Tibial nerve (tissue), 4 donors: ENCODE data around the gene SLC7A10. TPM values are rescaled to one million over a fixed set of nuclear protein-coding genes. Genes with fewer than 3 reads are reported as not detected.

Experiments
- DNase-seq, 2 donors: peaks; one replicate each; pipeline ENCODE4 v3.0.0-alpha.2; 2019; ENCODE audit warnings: low spot score in 2 of 2
- H3K27ac ChIP-seq, 4 donors: fragments of 200-600 bp; sonication (generic) in 3 of 4; one replicate each; pipeline ENCODE4 v1.5.1; 2017 to 2019; ENCODE audit warnings: mild to moderate bottlenecking in 1 of 4
- H3K27me3 ChIP-seq, 2 donors: fragments of 200-600 bp; sonication (generic) in 1 of 2; one replicate each; pipeline versions ENCODE4 v1.5.1 to v1.6.0; 2017 to 2019
- H3K36me3 ChIP-seq, 3 donors: fragments of 200-600 bp; sonication (generic); one replicate each; pipeline ENCODE4 v1.5.1; 2018 to 2019
- H3K4me1 ChIP-seq, 4 donors: fragments of 200-600 bp; sonication (generic) in 3 of 4; one replicate each; pipeline ENCODE4 v1.5.1; 2017 to 2019
- H3K4me3 ChIP-seq, 4 donors: fragments of 200-600 bp; sonication (generic) in 3 of 4; one replicate each; pipeline ENCODE4 v1.5.1; 2017 to 2019; ENCODE audit warnings: mild to moderate bottlenecking in 1 of 4, moderate library complexity in 1 of 4
- H3K9me3 ChIP-seq, 4 donors: fragments of 200-600 bp; sonication (generic) in 3 of 4; one replicate each; pipeline ENCODE4 v1.5.1; 2017 to 2019
- CTCF ChIP-seq, 5 experiments: fragments of 200-600 bp in 3 of 5; fragments of 450-650 bp in 2 of 5; sonication (generic) in 3 of 5; IDR thresholded peaks; one replicate each; pipeline ENCODE4 v1.5.1; 2016 to 2019; ENCODE audit warnings: antibody characterized with exemption in 5 of 5, mild to moderate bottlenecking in 3 of 5, moderate library complexity in 2 of 5
- EP300 ChIP-seq, 2 donors: sonication (generic); formaldehyde crosslinking; IDR thresholded peaks; one replicate each; pipeline ENCODE4 v1.6.1; 2017; ENCODE audit warnings: antibody characterized with exemption in 2 of 2, mild to moderate bottlenecking in 1 of 2
- POLR2A ChIP-seq, 2 donors: fragments of 450-650 bp; IDR thresholded peaks; one replicate each; pipeline ENCODE4 v1.6.1; 2017; ENCODE audit warnings: antibody characterized with exemption in 2 of 2, mild to moderate bottlenecking in 2 of 2, moderate library complexity in 2 of 2
- WGBS, 2 donors: methylation state at CpG; one replicate each; pipeline ENCODE4 v1.1.5; 2018; 5-methylcytosine and 5-hydroxymethylcytosine counted together
- total RNA-seq, 4 donors: library from RNA; depleted of rRNA; stranded (reverse); fragments of >200 nt; gene quantifications; one replicate each; pipeline ENCODE4 v1.1.0, GENCODE V29; 2016

Gene SLC7A10
- total RNA-seq, 4 donors from 2014 or later: 4.3 to 25.8 (median 13.2) TPM

GRCh38 chr19:33266974-33267484, 41.4 kb upstream of the SLC7A10 start:
- H3K4me1 ChIP-seq: peaks cover 0 to 7% (median 0%) of the 10 kb centered on the region in 4 donors
- H3K27ac ChIP-seq: no peak overlapping the region
- H3K27me3 ChIP-seq: peaks cover 0 to 4% of the 10 kb centered on the region in 2 donors
- H3K36me3 ChIP-seq: no peaks in the 10 kb centered on the region
- no peak overlapping the region for H3K4me3 ChIP-seq
- no peak for TF ChIP-seq CTCF (IDR thresholded peaks at IDR 0.05)
- no peak for DNase-seq
- 66 to 76% methylated on average over 19 to 20 of the region's 20 CpGs for WGBS, 2 donors
- H3K9me3 ChIP-seq: no peaks in the 10 kb centered on the region

GRCh38 chr19:33264881-33265445, 39.3 kb upstream of the SLC7A10 start:
- no peak for DNase-seq
- Histone ChIP-seq H3K27me3 (peaks cover 0 to 4% of the 10 kb centered on the region in 2 donors), H3K9me3 (no peaks in the 10 kb centered on the region), H3K4me1 (peaks cover 0 to 12% (median 0%) of the 10 kb centered on the region in 4 donors), H3K27ac (no peak overlapping the region), H3K4me3 (no peak overlapping the region), H3K36me3 (no peaks in the 10 kb centered on the region)
- no peak for TF ChIP-seq EP300 (IDR thresholded peaks at IDR 0.05)
- TF ChIP-seq CTCF (IDR thresholded peaks at IDR 0.05): no peak
- no peak for TF ChIP-seq POLR2A (IDR thresholded peaks at IDR 0.05)
- WGBS, 2 donors: 82 to 88% methylated on average over 12 of the region's 14 CpGs

GRCh38 chr19:33263325-33264023, 37.8 kb upstream of the SLC7A10 start:
- 86 to 88% methylated on average over 24 to 25 of the region's 25 CpGs for WGBS, 2 donors

GRCh38 chr19:33261511-33262189, 36.0 kb upstream of the SLC7A10 start:
- Histone ChIP-seq H3K9me3 (peaks cover 0 to 18% (median 0%) of the 10 kb centered on the region in 4 donors), H3K4me3 (no peak overlapping the region), H3K27ac (no peak overlapping the region), H3K27me3 (no peaks in the 10 kb centered on the region), H3K36me3 (no peaks in the 10 kb centered on the region), H3K4me1 (peaks cover 0 to 5% (median 0%) of the 10 kb centered on the region in 4 donors)
- no peak for DNase-seq
- no peak for TF ChIP-seq CTCF (IDR thresholded peaks at IDR 0.05)
- no peak for TF ChIP-seq EP300 (IDR thresholded peaks at IDR 0.05)
- no peak for TF ChIP-seq POLR2A (IDR thresholded peaks at IDR 0.05)
- WGBS, 2 donors: 61 to 63% methylated on average over 13 to 14 of the region's 14 CpGs

More at GRCh38 chr19:33263325-33264023, 37.8 kb upstream of the SLC7A10 start:
- H3K9me3 ChIP-seq: peaks cover 0 to 6% (median 0%) of the 10 kb centered on the region in 4 donors
- H3K36me3 ChIP-seq: no peaks in the 10 kb centered on the region
- no peak overlapping the region for H3K27ac ChIP-seq
- no peak overlapping the region for H3K4me3 ChIP-seq
- H3K27me3 ChIP-seq: no peaks in the 10 kb centered on the region
- no peak for TF ChIP-seq POLR2A (IDR thresholded peaks at IDR 0.05)
- no peak for TF ChIP-seq CTCF (IDR thresholded peaks at IDR 0.05)
- no peak for TF ChIP-seq EP300 (IDR thresholded peaks at IDR 0.05)
- DNase-seq: no peak
- H3K4me1 ChIP-seq: peaks cover 0 to 7% (median 0%) of the 10 kb centered on the region in 4 donors
